KMS-11 (cell line): ENCODE results near the gene TBCD.

Source experiments
- H2AFZ ChIP-seq: fragments of 200-600 bp; sonication (generic); 2 replicates; pipeline ENCODE4 v1.6.1; 2016; ENCODE audit warnings: antibody characterized with exemption, mixed run types, low read depth
- H3K27ac ChIP-seq: fragments of 200-600 bp; sonication (generic); 2 replicates; pipeline ENCODE4 v1.6.1; 2016; ENCODE audit warnings: mild to moderate bottlenecking, mixed run types
- H3K27me3 ChIP-seq: fragments of 200-600 bp; sonication (generic); 2 replicates; pipeline ENCODE4 v1.6.1; 2017; ENCODE audit warnings: mild to moderate bottlenecking, low read depth, mixed run types, moderate library complexity; ENCODE audit not compliant: insufficient read depth
- H3K36me3 ChIP-seq: fragments of 200-600 bp; sonication (generic); 2 replicates; pipeline ENCODE4 v1.6.1; 2017; ENCODE audit warnings: mild to moderate bottlenecking, mixed run types; ENCODE audit not compliant: insufficient read depth
- H3K4me1 ChIP-seq: fragments of 200-600 bp; sonication (generic); 2 replicates; pipeline ENCODE4 v1.6.1; 2016; ENCODE audit warnings: mild to moderate bottlenecking, low read depth, mixed run types; ENCODE audit not compliant: poor library complexity, severe bottlenecking
- H3K4me2 ChIP-seq: fragments of 200-600 bp; sonication (generic); 2 replicates; pipeline ENCODE4 v1.7.0; 2016; ENCODE audit warnings: mild to moderate bottlenecking, mixed run types
- H3K4me3 ChIP-seq: fragments of 200-600 bp; sonication (generic); IDR thresholded peaks from 2 replicates; pipeline ENCODE4 v1.6.1; 2017; ENCODE audit warnings: low read depth, low read length, mixed read lengths; ENCODE audit not compliant: insufficient read depth
- H3K79me2 ChIP-seq: fragments of 200-600 bp; sonication (generic); 2 replicates; pipeline ENCODE4 v1.6.1; 2016; ENCODE audit warnings: low read depth, mixed run types; ENCODE audit not compliant: insufficient read depth
- H3K9ac ChIP-seq: fragments of 200-600 bp; sonication (generic); 2 replicates; pipeline ENCODE4 v1.6.1; 2016; ENCODE audit warnings: mild to moderate bottlenecking, mixed run types
- H4K20me1 ChIP-seq: fragments of 200-600 bp; sonication (generic); 2 replicates; pipeline ENCODE4 v1.6.1; 2016; ENCODE audit warnings: mild to moderate bottlenecking, mixed run types; ENCODE audit not compliant: insufficient read depth
- CTCF ChIP-seq: fragments of 200-600 bp; sonication (generic); conservative IDR thresholded peaks from 2 replicates; pipeline ENCODE4 v1.6.1; 2017; ENCODE audit warnings: low read depth, mild to moderate bottlenecking, antibody characterized with exemption, low read length, moderate library complexity, mixed read lengths

The TBCD gene

DNA sequence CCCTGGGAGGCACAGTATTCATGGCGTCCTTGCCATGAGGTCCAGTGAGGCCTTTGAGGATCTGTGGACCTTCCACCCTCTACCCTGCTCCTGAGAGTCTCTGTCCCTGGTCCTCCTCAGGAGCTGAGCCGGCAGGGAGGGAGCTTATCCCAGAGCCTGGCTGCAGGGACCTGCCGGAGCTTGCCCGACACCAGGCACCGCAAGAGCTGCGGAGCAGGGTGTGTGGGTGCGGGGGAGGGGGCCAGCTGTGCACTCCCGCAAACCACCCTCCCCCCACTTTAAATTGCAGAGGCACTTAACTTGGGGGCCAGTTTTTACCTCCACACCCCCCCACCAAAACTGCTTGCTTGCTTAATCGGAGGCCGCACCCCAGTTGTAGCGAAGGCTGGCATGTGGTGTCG is 88.6 kb downstream of the TBCD start:
- TF ChIP-seq CTCF: no peak
- H3K4me1 ChIP-seq: peaks cover 4% of the 10 kb centered on the region
- H4K20me1 ChIP-seq: no peaks in the 10 kb centered on the region
- H3K9ac ChIP-seq: no peak overlapping the region
- no peak overlapping the region for H3K27ac ChIP-seq
- no peaks in the 10 kb centered on the region for H3K36me3 ChIP-seq
- H2AFZ ChIP-seq: no peak overlapping the region
- H3K4me3 ChIP-seq: no peak overlapping the region
- no peaks in the 10 kb centered on the region for H3K27me3 ChIP-seq
- no peak overlapping the region for H3K4me2 ChIP-seq
- H3K79me2 ChIP-seq: no peaks in the 10 kb centered on the region

GRCh38 chr17:82841921-82842596 is 90.2 kb downstream of the TBCD start:
- H3K4me1 ChIP-seq: peaks cover 4% of the 10 kb centered on the region
- H3K4me3 ChIP-seq: no peak overlapping the region
- no peak for TF ChIP-seq CTCF
- H2AFZ ChIP-seq: no peak overlapping the region
- no peak overlapping the region for H3K9ac ChIP-seq
- no peaks in the 10 kb centered on the region for H3K36me3 ChIP-seq
- no peaks in the 10 kb centered on the region for H4K20me1 ChIP-seq
- H3K27ac ChIP-seq: no peak overlapping the region
- no peaks in the 10 kb centered on the region for H3K79me2 ChIP-seq
- no peak overlapping the region for H3K4me2 ChIP-seq
- no peaks in the 10 kb centered on the region for H3K27me3 ChIP-seq

DNA sequence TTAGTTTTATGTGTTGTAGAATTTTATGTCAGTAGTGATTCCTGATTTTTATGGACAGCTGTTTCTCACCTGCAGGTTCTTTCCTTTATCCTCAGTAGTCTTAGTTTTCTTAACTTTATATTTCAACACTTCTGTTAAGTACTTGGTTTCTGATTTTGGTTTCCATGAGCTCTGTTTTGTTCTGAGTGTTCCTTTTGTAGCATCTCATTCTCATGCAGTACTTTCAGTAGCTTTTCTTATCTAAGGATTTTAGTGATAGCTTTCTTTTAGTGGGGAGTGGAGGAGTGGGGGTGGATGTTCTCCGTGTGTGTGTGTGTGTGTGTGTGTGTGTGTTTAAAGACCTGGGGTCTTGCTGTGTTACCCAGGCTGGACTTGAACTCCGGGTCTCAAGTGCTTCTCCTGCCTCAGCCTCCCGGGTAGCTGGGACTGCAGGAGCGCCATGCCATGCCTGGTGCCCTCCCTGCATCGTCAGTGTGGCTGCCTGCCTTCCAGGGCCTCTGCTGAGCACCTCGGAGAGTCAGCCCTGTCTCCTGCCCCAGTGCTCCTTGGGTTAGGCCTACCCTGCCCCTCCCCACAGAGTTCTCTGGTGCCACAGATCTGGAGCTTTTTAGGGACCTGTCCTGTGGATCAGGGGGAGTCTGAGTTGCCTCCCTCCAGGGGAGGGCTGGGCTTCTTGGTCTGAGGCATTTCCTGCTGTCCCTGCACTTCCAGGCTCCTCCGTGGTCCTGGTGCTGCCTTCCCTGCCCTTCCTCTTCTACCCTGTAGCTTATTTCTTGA is 92.2 kb downstream of the TBCD start:
- Histone ChIP-seq H3K4me1 (peaks cover 4% of the 10 kb centered on the region), H3K4me2 (no peak overlapping the region), H3K79me2 (no peaks in the 10 kb centered on the region), H3K27me3 (no peaks in the 10 kb centered on the region), H2AFZ (no peak overlapping the region), H4K20me1 (no peaks in the 10 kb centered on the region), H3K4me3 (no peak overlapping the region), H3K9ac (no peak overlapping the region), H3K27ac (no peak overlapping the region), H3K36me3 (no peaks in the 10 kb centered on the region)
- no peak for TF ChIP-seq CTCF

GRCh38 chr17:82844796-82845162 is 92.9 kb downstream of the TBCD start:
- Histone ChIP-seq H3K9ac (no peak overlapping the region), H3K4me1 (peaks cover 4% of the 10 kb centered on the region), H3K27me3 (no peaks in the 10 kb centered on the region), H4K20me1 (no peaks in the 10 kb centered on the region), H3K79me2 (no peaks in the 10 kb centered on the region), H3K27ac (no peak overlapping the region), H3K4me3 (no peak overlapping the region), H2AFZ (no peak overlapping the region), H3K4me2 (no peak overlapping the region), H3K36me3 (no peaks in the 10 kb centered on the region)
- no peak for TF ChIP-seq CTCF
